SK-N-SH treated with all-trans-retinoic acid at 6 μM for 48 hours (cell line): ENCODE results near the gene RXRG.

Experiments used
- ATAC-seq: fragments of 200-7000 bp; cut with Tn5 transposase; 3 replicates; pipeline ENCODE4 v1.9.1; 2020; ENCODE audit warnings: mild to moderate bottlenecking, moderate library complexity
- ARNTL ChIP-seq: fragments of 450-650 bp; formaldehyde crosslinking; IDR thresholded peaks from 2 replicates; pipeline ENCODE4 v1.5.0; 2020; ENCODE audit warnings: low read depth, mild to moderate bottlenecking, moderate library complexity, borderline replicate concordance
- CREB5 ChIP-seq: fragments of 250-450 bp; sonication (Bioruptor Pico); IDR thresholded peaks from 2 replicates; pipeline ENCODE4 v1.5.1; 2020; ENCODE audit warnings: low read depth, mild to moderate bottlenecking, moderate library complexity
- CSDC2 ChIP-seq: fragments of 250-450 bp; sonication (Bioruptor Pico); IDR thresholded peaks from 2 replicates; pipeline ENCODE4 v1.5.0; 2020; ENCODE audit warnings: mild to moderate bottlenecking, moderate library complexity
- ESRRG ChIP-seq: fragments of 250-450 bp; sonication (Bioruptor Pico); IDR thresholded peaks from 2 replicates; pipeline ENCODE4 v1.6.1; 2021; ENCODE audit warnings: mild to moderate bottlenecking
- GLIS3 ChIP-seq: fragments of 250-450 bp; sonication (Bioruptor Pico); IDR thresholded peaks from 2 replicates; pipeline ENCODE4 v1.5.0; 2020; ENCODE audit warnings: mild to moderate bottlenecking, moderate library complexity
- ISL1 ChIP-seq: fragments of 250-450 bp; sonication (Bioruptor Pico); IDR thresholded peaks from 2 replicates; pipeline ENCODE4 v2.1.2; 2022; ENCODE audit warnings: mild to moderate bottlenecking, moderate library complexity
- OSR1 ChIP-seq: fragments of 250-450 bp; sonication (Bioruptor Pico); IDR thresholded peaks from 2 replicates; pipeline ENCODE4 v1.8.0; 2022; ENCODE audit warnings: moderate library complexity, mild to moderate bottlenecking, inconsistent platforms
- PATZ1 ChIP-seq: fragments of 250-450 bp; sonication (Bioruptor Pico); IDR thresholded peaks from 2 replicates; pipeline ENCODE4 v1.8.0; 2020; ENCODE audit warnings: mild to moderate bottlenecking, moderate library complexity, borderline replicate concordance
- PPARA ChIP-seq: fragments of 250-450 bp; sonication (Bioruptor Pico); IDR thresholded peaks from 2 replicates; pipeline ENCODE4 v1.5.0; 2020; ENCODE audit warnings: mild to moderate bottlenecking, borderline replicate concordance
- RARB ChIP-seq: fragments of 250-450 bp; sonication (Bioruptor Pico); IDR thresholded peaks from 2 replicates; pipeline ENCODE4 v1.8.0; 2021; ENCODE audit warnings: mild to moderate bottlenecking, moderate library complexity
- SNAI2 ChIP-seq: fragments of 250-450 bp; sonication (Bioruptor Pico); IDR thresholded peaks from 2 replicates; pipeline ENCODE4 v1.5.0; 2020; ENCODE audit warnings: mild to moderate bottlenecking, moderate library complexity
- TCF4 ChIP-seq: fragments of 250-450 bp; sonication (Bioruptor Pico); IDR thresholded peaks from 2 replicates; pipeline ENCODE4 v1.8.0; 2021; ENCODE audit warnings: mild to moderate bottlenecking, moderate library complexity, borderline replicate concordance
- TOX ChIP-seq: fragments of 250-450 bp; sonication (Bioruptor Pico); IDR thresholded peaks from 2 replicates; pipeline ENCODE4 v1.8.0; 2021; ENCODE audit warnings: mild to moderate bottlenecking, moderate library complexity, borderline replicate concordance
- TSHZ2 ChIP-seq: fragments of 250-450 bp; sonication (Bioruptor Pico); IDR thresholded peaks from 2 replicates; pipeline ENCODE4 v1.5.0; 2020; ENCODE audit warnings: mild to moderate bottlenecking, moderate library complexity
- ZFP3 ChIP-seq: fragments of 250-450 bp; sonication (Bioruptor Pico); IDR thresholded peaks from 2 replicates; pipeline ENCODE4 v1.5.0; 2020; ENCODE audit warnings: mild to moderate bottlenecking, moderate library complexity
- ZFP30 ChIP-seq: fragments of 450-650 bp; formaldehyde crosslinking; IDR thresholded peaks from 2 replicates; pipeline ENCODE4 v1.5.0; 2022; ENCODE audit warnings: mild to moderate bottlenecking, moderate library complexity
- ZNF565 ChIP-seq: fragments of 450-650 bp; formaldehyde crosslinking; conservative IDR thresholded peaks from 2 replicates; pipeline ENCODE4 v1.5.0; 2020; ENCODE audit warnings: low read depth, mild to moderate bottlenecking, moderate library complexity
- ZNF70 ChIP-seq: fragments of 450-650 bp; formaldehyde crosslinking; IDR thresholded peaks from 2 replicates; pipeline ENCODE4 v1.5.0; 2020; ENCODE audit warnings: mild to moderate bottlenecking, moderate library complexity
- ZNF8 ChIP-seq: fragments of 450-650 bp; formaldehyde crosslinking; IDR thresholded peaks from 2 replicates; pipeline ENCODE4 v1.5.0; 2020; ENCODE audit warnings: mild to moderate bottlenecking, moderate library complexity
- TF ChIP-seq, protein P1 (sequence below): fragments of 250-450 bp; sonication (Bioruptor Pico); IDR thresholded peaks from 2 replicates; pipeline ENCODE4 v1.5.1; 2021; ENCODE audit warnings: mild to moderate bottlenecking, moderate library complexity
- TF ChIP-seq, protein P2 (sequence below): fragments of 250-450 bp; sonication (Bioruptor Pico); IDR thresholded peaks from 2 replicates; pipeline ENCODE4 v1.8.0; 2021; ENCODE audit warnings: low read depth, mild to moderate bottlenecking, moderate library complexity, borderline replicate concordance

RXRG gene

GRCh38 chr1:165445388-165445787, 462 bp upstream of the RXRG start:
- ATAC-seq, result no peak
- TF ChIP-seq TSHZ2, result no peak
- no peak for TF ChIP-seq CREB5
- TF ChIP-seq ESRRG (CRISPR knock-in tag), result no peak
- no peak for TF ChIP-seq CSDC2
- no peak for TF ChIP-seq SNAI2 (CRISPR knock-in tag)
- TF ChIP-seq OSR1 (CRISPR knock-in tag), result no peak
- no peak for TF ChIP-seq ZNF8 (CRISPR knock-in tag)
- TF ChIP-seq TOX (CRISPR knock-in tag), result no peak
- no peak for TF ChIP-seq GLIS3 (CRISPR knock-in tag)

- ATAC-seq, result no peak; the same call in 2 of the 3 replicates
- TF ChIP-seq PATZ1 (CRISPR knock-in tag), result no peak
- TF ChIP-seq CREB5, result no peak
- TF ChIP-seq TSHZ2, result no peak
- no peak for TF ChIP-seq TCF4
- TF ChIP-seq ZNF70 (CRISPR knock-in tag), result no peak
- no peak for TF ChIP-seq PPARA (CRISPR knock-in tag)
- TF ChIP-seq TOX (CRISPR knock-in tag), result no peak
- TF ChIP-seq ZFP3 (CRISPR knock-in tag), result no peak
- TF ChIP-seq CSDC2, result no peak
- TF ChIP-seq ESRRG (CRISPR knock-in tag), result no peak
- TF ChIP-seq, protein P1, sequence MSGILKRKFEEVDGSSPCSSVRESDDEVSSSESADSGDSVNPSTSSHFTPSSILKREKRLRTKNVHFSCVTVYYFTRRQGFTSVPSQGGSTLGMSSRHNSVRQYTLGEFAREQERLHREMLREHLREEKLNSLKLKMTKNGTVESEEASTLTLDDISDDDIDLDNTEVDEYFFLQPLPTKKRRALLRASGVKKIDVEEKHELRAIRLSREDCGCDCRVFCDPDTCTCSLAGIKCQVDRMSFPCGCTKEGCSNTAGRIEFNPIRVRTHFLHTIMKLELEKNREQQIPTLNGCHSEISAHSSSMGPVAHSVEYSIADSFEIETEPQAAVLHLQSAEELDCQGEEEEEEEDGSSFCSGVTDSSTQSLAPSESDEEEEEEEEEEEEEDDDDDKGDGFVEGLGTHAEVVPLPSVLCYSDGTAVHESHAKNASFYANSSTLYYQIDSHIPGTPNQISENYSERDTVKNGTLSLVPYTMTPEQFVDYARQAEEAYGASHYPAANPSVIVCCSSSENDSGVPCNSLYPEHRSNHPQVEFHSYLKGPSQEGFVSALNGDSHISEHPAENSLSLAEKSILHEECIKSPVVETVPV (CRISPR knock-in tag), result no peak
- TF ChIP-seq ISL1, result no peak
- no peak for TF ChIP-seq ZFP30 (CRISPR knock-in tag)
- no peak for TF ChIP-seq ARNTL (CRISPR knock-in tag)
- TF ChIP-seq OSR1 (CRISPR knock-in tag), result no peak
- TF ChIP-seq, protein P2, sequence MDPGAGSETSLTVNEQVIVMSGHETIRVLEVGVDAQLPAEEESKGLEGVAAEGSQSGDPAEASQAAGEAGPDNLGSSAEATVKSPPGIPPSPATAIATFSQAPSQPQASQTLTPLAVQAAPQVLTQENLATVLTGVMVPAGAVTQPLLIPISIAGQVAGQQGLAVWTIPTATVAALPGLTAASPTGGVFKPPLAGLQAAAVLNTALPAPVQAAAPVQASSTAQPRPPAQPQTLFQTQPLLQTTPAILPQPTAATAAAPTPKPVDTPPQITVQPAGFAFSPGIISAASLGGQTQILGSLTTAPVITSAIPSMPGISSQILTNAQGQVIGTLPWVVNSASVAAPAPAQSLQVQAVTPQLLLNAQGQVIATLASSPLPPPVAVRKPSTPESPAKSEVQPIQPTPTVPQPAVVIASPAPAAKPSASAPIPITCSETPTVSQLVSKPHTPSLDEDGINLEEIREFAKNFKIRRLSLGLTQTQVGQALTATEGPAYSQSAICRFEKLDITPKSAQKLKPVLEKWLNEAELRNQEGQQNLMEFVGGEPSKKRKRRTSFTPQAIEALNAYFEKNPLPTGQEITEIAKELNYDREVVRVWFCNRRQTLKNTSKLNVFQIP (CRISPR knock-in tag), result no peak
- TF ChIP-seq RARB (CRISPR knock-in tag), result no peak
- TF ChIP-seq GLIS3 (CRISPR knock-in tag), result no peak
- no peak for TF ChIP-seq ZNF565
Observed at GRCh38 chr1:165443539-165444311, 1.2 kb downstream of the RXRG start.
